Measurements from ENCODE around the gene P2RY11.
A peak's percentile ranks its signal among the peaks of the same experiment; 100 is the strongest.

Gene P2RY11, protein sequence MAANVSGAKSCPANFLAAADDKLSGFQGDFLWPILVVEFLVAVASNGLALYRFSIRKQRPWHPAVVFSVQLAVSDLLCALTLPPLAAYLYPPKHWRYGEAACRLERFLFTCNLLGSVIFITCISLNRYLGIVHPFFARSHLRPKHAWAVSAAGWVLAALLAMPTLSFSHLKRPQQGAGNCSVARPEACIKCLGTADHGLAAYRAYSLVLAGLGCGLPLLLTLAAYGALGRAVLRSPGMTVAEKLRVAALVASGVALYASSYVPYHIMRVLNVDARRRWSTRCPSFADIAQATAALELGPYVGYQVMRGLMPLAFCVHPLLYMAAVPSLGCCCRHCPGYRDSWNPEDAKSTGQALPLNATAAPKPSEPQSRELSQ

GRCh38 chr19:10111405-10111811, at the start of gene P2RY11:
P2RY11 (plus strand) TSS chr19:10111693; CDS start chr19:10111722, 29 bp downstream.
- DNase-seq: no peak

- no peak for DNase-seq
These were observed 49.7 kb upstream of the P2RY11 start for GRCh38 chr19:10061717-10062310.

DNA sequence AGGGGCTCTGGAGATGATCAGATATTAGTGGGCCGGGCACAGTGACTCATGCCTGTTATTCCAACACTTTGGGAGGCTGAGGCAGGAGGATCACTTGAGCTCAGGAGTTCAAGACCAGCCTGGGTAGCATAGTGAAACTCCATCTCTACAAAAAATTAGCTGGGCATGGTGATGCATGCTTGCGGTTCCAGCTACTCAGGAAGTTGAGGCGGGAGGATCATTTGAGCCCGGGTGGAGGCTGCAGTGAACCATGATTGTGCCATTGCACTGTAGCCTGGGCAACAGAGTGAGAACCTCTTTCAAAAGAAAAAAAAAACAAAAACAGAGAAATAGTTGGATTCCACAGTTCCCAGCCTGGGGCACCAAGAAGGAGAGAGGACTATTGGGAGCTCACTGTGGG, 43.3 kb upstream of the P2RY11 start:
- no peak for DNase-seq

GRCh38 chr19:10069046-10069445, 42.4 kb upstream of the P2RY11 start:
- no peak for DNase-seq

DNA sequence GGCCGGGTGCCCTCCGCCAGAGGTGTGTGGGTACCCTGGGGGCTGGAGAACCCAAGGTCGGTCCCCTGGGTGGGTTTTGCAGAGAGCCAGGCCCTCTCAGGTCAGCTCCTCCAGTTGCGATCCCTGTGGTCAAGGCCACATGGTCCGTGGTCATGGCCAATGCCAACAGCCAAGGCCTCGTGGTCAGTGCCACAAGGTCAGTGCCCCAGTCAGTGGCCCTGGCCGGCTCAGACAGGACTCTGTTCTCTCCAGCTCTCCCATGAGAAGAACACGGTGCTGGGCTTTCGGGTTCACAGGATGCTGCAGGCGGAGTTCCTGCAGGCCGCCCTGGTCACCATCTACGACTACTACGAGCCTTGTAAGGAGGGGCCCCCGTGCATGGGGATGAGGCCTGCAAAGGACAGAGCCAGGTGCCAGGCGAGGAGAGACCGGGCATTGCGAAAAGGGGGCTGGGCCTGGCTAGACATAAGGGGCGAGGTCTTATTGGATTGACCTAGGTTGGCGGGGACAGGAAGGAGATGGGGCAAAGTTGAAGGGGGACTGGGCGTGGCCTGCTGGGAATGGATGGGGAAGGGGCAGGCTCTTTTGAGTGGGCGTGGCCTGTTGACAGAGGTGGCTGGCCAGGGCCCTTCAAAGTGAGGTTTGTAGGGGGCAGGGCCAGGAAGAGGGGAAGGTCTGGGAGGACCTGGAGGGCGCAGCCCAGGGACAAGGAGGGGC, 40.6 kb upstream of the P2RY11 start:
- no peak for DNase-seq

DNA sequence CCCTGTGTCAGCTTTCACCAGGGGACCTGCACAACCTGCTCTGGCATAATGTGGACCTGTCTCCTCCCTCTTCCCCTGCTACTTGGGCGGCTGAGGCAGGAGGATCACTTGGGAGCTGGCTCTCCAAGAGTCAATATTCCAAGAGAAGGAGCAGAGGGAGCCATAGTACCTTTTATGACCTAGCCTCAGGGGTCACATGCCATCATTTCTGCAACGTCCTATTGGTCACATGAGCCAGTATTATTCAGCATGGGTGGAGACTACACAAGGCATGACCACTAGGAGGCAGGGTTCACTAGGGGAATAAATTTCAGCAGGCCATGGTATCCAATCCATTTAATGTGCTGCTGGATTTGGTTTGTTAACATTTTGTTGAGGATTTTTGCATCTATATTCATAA, 37.3 kb upstream of the P2RY11 start:
- DNase-seq: peak; percentile 18

DNA sequence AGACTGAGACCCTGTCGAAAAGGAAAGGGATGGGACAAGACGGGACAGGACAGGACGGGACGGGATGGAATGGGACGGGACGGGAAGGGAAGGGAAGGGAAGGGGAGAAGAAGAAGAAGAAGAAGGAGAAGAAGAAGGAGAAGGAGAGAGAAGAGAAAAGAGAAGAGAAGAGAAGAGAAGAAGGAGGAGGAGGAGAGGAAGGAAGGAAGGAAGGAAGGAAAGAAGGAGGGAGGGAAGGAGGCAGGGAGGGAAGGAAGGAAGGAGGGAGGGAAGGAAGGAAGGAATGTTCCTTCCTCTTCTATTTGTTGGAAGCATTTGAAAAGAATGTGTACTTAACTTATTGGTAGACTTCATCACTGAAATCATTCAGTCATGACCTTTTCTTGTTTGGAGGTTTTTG, 35.0 kb upstream of the P2RY11 start:
- DNase-seq: no peak

GRCh38 chr19:10078329-10078728, 33.2 kb upstream of the P2RY11 start:
- no peak for DNase-seq

DNA sequence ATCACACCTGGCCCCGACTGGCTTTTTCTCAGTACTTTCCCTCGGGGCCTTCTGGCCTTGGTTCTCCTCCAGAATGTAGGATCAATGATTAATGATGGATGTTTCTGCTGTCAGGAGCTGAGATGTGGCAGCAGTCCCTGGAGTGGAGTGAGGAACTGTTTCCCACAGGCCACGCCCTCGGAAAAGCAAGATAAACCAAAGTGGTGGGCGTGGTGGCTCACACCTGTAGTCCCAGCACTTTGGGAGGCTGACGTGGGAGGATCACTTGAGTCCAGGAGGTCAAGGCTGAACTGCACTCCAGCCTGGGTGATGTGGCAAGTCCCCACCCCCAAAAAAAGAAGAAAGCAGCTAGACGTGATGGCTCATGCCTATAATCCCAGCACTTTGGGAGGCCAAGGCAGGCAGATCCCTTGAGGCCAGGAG, 32.5 kb upstream of the P2RY11 start:
- DNase-seq: no peak

GRCh38 chr19:10083911-10084310, 27.6 kb upstream of the P2RY11 start:
- no peak for DNase-seq

- DNase-seq: no peak
These were observed 26.7 kb upstream of the P2RY11 start for GRCh38 chr19:10084803-10085202.

DNA sequence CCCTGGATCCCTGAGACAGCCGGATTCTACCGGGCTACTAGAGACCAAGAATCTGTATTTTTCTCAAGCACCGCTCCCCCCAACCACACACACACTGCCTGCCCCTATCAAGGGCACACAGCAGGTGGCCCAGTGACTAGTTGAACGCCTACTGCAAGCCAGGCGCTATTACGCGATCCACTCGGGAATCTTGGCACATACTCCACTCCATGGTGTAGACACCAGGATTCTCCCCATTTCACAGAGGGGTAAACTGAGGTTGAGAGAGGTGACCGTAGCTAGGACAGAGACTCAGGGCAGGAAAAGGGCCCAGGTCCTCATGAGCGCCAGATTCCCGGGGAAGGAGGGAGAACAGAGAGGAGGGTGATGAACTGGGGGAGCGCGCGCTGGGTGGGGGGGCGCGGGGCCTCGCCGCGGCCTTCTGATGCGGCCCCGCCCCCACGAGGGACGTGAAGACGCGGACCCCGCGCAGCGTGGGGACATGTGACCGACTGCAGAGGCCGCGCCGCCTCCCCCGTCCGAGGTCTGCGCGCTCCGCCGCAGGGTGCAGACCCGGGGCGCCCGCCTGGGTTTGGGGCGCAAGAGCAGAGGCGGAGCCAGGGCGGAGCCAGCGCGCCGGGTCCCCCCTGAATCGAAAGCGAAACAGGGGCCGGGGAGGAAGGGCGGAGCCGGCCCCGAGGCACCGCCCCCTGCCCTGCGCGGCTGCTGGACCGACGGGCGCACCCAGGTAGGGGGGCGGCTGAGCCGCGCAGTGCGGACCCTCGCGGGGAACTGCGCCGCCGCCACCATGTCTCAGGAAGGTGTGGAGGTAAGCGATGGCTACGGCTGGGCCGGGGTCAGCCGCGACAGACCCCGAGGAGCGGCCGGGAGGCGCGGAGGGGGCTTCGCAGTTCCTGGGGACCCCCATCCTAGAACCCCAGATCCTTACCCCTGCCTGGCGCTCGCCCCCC, 25.6 kb upstream of the P2RY11 start, which contains the start of gene SHFL:
SHFL (plus strand) TSS at position 677 of the 950 bp plus-strand sequence; CDS start at position 788, 111 bp downstream.
- no peak for DNase-seq

- DNase-seq: no peak
These were observed 24.8 kb upstream of the P2RY11 start for GRCh38 chr19:10086591-10087192.

DNA sequence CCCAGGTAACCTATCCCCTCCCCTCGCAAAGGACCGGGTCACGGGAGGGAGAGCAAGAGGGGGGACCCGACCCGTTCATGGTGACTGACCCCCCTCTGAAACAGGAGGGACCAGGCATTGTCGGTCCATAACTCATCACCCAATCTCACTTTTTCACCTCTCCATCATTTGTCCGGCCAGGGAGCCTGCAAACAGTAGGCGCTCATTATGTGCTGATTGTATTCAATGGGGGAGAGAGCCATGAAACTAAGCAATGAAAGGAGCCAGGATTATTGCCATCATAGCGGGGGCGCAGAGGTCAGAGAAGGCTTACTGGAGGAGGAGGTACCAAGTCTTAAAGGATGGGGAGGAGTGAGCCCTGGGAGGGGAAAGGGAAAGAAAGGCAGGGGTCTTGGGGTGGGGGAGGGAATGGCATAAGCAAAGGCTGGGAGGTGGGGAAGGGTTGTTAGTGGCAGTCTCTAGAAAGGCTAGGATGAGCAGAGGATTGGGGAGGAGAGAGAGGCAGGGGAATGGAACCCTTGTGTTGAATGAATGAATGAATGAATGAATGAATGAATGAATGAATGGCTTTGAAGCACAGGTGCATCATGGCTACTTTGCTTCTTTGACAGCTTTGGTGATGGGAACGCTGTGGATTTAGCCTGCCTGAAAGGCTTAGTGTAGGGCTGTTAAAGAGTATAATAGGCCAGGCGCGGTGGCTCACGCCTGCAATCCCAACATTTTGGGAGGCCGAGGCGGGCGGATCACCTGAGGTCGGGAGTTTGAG, 24.0 kb upstream of the P2RY11 start:
- DNase-seq: no peak

GRCh38 chr19:10088949-10089554, 22.4 kb upstream of the P2RY11 start:
- no peak for DNase-seq

DNA sequence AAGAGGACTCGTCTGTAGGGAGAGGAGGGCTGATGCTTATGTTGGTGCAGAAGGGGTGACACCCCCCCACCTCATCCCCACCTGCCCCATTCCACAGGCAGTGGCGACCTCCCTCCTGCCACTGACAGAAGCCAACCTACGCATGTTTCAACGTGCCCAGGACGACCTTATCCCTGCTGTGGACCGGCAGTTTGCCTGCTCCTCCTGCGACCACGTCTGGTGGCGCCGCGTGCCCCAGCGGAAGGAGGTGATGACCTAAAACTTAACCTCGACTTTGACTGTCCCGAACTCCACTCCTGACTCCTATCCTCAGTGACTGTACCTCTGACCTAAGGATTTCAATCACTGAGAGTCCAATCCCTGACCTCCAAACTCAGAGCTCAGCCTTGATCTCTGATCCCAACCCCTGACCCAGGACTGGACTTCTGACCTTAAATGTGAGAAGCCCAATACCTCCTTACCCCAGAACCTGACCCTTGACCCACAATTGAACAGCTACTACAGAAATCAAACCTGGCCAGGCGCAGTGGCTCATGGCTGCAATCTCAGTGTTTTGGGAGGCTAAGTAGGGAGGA, 21.6 kb upstream of the P2RY11 start:
- no peak for DNase-seq

DNA sequence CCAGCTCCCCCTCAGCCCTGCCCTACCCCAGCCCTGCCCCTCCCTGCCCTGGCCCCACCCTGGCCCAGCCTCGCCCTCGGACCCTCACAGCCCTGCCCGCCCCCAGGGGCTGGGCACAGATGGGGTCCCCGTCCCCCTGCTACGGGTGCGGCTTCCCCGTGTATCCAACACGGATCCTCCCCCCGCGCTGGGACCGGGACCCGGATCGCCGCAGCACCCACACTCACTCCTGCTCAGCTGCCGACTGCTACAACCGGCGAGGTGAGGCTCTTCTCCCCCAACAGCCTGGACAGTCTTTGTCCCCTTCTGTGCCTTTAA, 20.2 kb upstream of the P2RY11 start:
- DNase-seq: no peak

DNA sequence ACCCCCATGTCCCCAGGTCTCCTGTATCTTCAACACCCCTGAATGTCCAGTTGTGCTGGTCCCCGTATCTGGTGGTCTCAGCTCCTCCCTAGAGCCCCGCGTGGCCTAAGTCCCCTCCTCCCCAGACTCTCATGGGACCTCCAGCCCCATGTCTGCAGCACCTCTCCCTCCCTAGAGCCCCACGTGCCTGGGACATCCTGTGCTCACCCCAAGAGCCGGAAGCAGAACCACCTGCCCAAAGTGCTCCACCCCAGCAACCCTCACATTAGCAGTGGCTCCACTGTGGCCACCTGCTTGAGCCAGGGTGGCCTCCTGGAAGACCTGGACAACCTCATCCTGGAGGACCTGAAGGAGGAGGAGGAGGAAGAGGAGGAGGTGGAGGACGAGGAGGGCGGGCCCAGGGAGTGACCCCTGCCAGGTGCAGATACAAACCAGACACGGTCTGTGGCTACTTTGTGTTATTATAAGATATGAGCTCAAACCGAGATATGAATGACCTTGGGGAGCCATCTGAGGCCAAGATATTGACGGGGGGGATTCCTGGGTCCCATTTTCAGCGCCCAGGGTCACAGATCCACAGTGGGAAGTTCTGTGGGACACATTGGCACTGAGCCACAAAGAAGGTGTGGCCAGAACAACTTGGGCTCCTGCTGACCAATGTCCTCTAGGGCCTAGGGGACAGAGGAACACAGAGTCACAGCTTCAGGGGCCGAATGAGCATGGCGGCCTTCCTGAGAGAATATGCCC, 19.4 kb upstream of the P2RY11 start:
- DNase-seq: no peak

- DNase-seq: no peak
These were observed 18.7 kb upstream of the P2RY11 start for GRCh38 chr19:10092648-10093294.
